Epithelial cell of esophagus (primary cell): ENCODE measurements around the gene RAPGEF6.

Experiments
- DNase-seq: peaks from one replicate; pipeline ENCODE4 v3.0.0; 2010; ENCODE audit warnings: low read depth
- H3K4me3 ChIP-seq: 2 replicates; pipeline ENCODE4 v1.5.1; 2011; ENCODE audit warnings: mild to moderate bottlenecking, low read length, control low read depth
- TF ChIP-seq, protein P1 (sequence below): IDR thresholded peaks from 2 replicates; pipeline ENCODE4 v1.5.1; 2011; ENCODE audit warnings: low read depth, mild to moderate bottlenecking, low read length, control low read depth, inconsistent platforms; ENCODE audit not compliant: insufficient read depth; ENCODE audit errors: missing control alignments

RAPGEF6 gene

GRCh38 chr5:131513780-131514179 lies 121.2 kb downstream of the RAPGEF6 start:
- no peak overlapping the region for H3K4me3 ChIP-seq
- TF ChIP-seq, protein P1, sequence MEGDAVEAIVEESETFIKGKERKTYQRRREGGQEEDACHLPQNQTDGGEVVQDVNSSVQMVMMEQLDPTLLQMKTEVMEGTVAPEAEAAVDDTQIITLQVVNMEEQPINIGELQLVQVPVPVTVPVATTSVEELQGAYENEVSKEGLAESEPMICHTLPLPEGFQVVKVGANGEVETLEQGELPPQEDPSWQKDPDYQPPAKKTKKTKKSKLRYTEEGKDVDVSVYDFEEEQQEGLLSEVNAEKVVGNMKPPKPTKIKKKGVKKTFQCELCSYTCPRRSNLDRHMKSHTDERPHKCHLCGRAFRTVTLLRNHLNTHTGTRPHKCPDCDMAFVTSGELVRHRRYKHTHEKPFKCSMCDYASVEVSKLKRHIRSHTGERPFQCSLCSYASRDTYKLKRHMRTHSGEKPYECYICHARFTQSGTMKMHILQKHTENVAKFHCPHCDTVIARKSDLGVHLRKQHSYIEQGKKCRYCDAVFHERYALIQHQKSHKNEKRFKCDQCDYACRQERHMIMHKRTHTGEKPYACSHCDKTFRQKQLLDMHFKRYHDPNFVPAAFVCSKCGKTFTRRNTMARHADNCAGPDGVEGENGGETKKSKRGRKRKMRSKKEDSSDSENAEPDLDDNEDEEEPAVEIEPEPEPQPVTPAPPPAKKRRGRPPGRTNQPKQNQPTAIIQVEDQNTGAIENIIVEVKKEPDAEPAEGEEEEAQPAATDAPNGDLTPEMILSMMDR, result no peak
- no peak for DNase-seq

GRCh38 chr5:131511934-131512333 lies 123.1 kb downstream of the RAPGEF6 start:
- H3K4me3 ChIP-seq, result no peak overlapping the region
- TF ChIP-seq, protein P1, result no peak
- no peak for DNase-seq

DNA sequence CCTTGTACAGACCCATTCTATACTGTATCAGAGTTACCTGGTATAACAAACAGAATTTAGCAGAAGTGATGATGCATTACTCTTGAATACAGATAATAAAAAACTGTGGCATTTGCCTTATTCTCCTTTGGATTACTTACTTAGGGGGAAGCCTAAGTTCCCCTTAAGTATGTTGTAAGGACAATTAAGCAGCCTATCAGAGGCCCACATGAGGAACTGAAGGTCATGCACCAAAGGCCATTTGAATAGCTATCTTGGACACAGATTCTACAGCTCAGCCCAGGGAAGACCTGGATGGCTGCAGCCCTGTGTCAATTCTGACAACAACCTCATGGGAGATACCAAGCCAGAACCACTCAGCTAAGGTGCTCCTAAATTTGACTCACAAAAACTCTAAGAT lies 125.2 kb downstream of the RAPGEF6 start:
- DNase-seq, result no peak
- no peak overlapping the region for H3K4me3 ChIP-seq
- TF ChIP-seq, protein P1, result no peak

DNA sequence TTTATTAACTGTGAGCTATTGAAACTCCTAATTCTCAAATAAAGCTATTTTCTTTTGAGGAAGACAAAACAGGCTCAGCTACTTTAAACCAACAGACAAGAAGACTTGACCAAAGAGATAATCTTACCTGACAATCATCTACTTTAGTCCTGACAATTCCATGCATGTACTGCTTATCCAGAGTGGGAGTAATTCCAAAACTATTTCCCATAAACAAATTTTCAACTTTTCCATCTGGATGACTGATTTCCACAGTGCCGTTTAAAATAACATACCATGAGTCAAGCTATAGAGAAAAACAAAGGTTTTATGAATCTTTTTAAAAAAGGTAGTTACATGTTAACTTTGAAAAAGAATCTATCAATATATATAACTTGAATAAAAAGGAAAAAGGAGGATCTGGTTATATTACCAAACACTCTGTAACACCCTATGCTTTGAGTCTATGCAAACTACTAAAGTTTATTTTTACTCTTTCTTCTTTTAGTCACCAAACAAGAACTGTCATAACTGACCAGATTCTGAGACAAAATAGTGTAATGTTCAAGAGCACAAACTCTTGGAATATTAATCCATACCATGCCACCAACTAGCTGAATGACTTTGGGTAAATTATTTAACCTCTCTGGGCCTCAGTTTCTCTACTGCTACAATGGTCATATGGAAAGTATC lies 129.7 kb downstream of the RAPGEF6 start:
- no peak overlapping the region for H3K4me3 ChIP-seq
- DNase-seq, result no peak
- TF ChIP-seq, protein P1, result no peak

- DNase-seq, result no peak
- H3K4me3 ChIP-seq, result no peak overlapping the region
- TF ChIP-seq, protein P1, result no peak
These were observed 138.7 kb downstream of the RAPGEF6 start for GRCh38 chr5:131496400-131496713.

- DNase-seq, result no peak
- TF ChIP-seq, protein P1, result no peak
- H3K4me3 ChIP-seq, result no peak overlapping the region
These were observed 139.3 kb downstream of the RAPGEF6 start for GRCh38 chr5:131495536-131496399.

- TF ChIP-seq, protein P1, result no peak
- no peak overlapping the region for H3K4me3 ChIP-seq
- no peak for DNase-seq
These were observed 143.3 kb downstream of the RAPGEF6 start for GRCh38 chr5:131491749-131492148.
